Endothelial cell of umbilical vein (primary cell): ENCODE measurements around the gene SUPT20HL1. TPM values are rescaled to one million over a fixed set of nuclear protein-coding genes. Genes with fewer than 3 reads are reported as not detected.

Experiments
- BruUV-seq: library from RNA; stranded (reverse); fragments of 400-500 nt; replicated peaks from 2 replicates; lab custom pipeline; 2021; lab: Mats Ljungman, UMichigan
- CTCF ChIA-PET: fragments of 300-600, 350-600 bp; sonication (Branson Sonifier 250); formaldehyde crosslinking; loops from one replicate; lab custom pipeline; 2021; ENCODE audit warnings: antibody characterized with exemption, inconsistent platforms; lab: Charles Lee
- POLR2A ChIA-PET: fragments of 300-600, 350-600 bp; sonication (Branson Sonifier 250); formaldehyde crosslinking; loops from one replicate; lab custom pipeline; 2021; ENCODE audit warnings: antibody characterized with exemption, inconsistent platforms; lab: Charles Lee
- DNase-seq: peaks from one replicate; pipeline ENCODE4 v3.0.0-alpha.2; 2011; ENCODE audit warnings: low read depth, low spot score
- FAIRE-seq: peaks from 2 replicates; lab custom pipeline; 2011; peaks lifted over from hg19 to GRCh38; lab: Jason Lieb, UNC
- H2AFZ ChIP-seq: 2 replicates; pipeline ENCODE4 v1.6.0; 2012; ENCODE audit warnings: low read depth, low read length, control low read depth, inconsistent platforms
- H3K27ac ChIP-seq: 2 replicates; pipeline ENCODE4 v1.5.1; 2011; ENCODE audit warnings: low read depth, mild to moderate bottlenecking, control low read depth, low read length, moderate library complexity; ENCODE audit not compliant: insufficient read depth
- H3K27me3 ChIP-seq, 2 experiments: 2 replicates each; pipeline versions ENCODE4 v1.6.0 to v1.6.1; 2011; ENCODE audit warnings: low read length in 2 of 2, mixed read lengths in 1 of 2; ENCODE audit not compliant: control insufficient read depth in 2 of 2, insufficient read depth in 2 of 2
- H3K36me3 ChIP-seq, 2 experiments: 2 replicates in 1 of 2; 3 replicates in 1 of 2; pipeline ENCODE4 v1.5.1; 2011; ENCODE audit warnings: low read length in 2 of 2, mild to moderate bottlenecking in 1 of 2, moderate library complexity in 1 of 2; ENCODE audit not compliant: control insufficient read depth in 2 of 2, insufficient read depth in 2 of 2; ENCODE audit errors: extremely low read depth in 1 of 2
- H3K4me1 ChIP-seq: 3 replicates; pipeline ENCODE4 v1.5.1; 2011; ENCODE audit warnings: mild to moderate bottlenecking, low read length; ENCODE audit not compliant: control insufficient read depth, insufficient read depth; ENCODE audit errors: extremely low read depth
- H3K4me2 ChIP-seq: 2 replicates; pipeline ENCODE4 v1.6.1; 2011; ENCODE audit warnings: low read length, control low read depth, mixed read lengths; ENCODE audit not compliant: insufficient read depth
- H3K4me3 ChIP-seq, 3 experiments: fragments of 200-600 bp in 1 of 3; sonication (generic), shearing (Covaris generic) in 1 of 3; replicated peaks in 1 of 3; 2 replicates each; pipeline ENCODE4 v1.5.1; 2011 to 2016; ENCODE audit warnings: control low read depth in 3 of 3, low read length in 3 of 3, mild to moderate bottlenecking in 2 of 3, inconsistent platforms in 1 of 3, low read depth in 1 of 3, moderate library complexity in 1 of 3; ENCODE audit not compliant: insufficient read depth in 1 of 3
- H3K79me2 ChIP-seq: 2 replicates; pipeline ENCODE4 v1.6.0; 2012; ENCODE audit warnings: low read length, inconsistent platforms; ENCODE audit not compliant: control insufficient read depth, insufficient read depth
- H3K9ac ChIP-seq: replicated peaks from 2 replicates; pipeline ENCODE3; 2011; ENCODE audit warnings: low read length, control low read depth; ENCODE audit not compliant: insufficient read depth; ENCODE audit errors: extremely low read depth
- H3K9me1 ChIP-seq: replicated peaks from 3 replicates; pipeline ENCODE4 v1.6.0; 2011; ENCODE audit warnings: mild to moderate bottlenecking, low read length; ENCODE audit not compliant: control insufficient read depth, insufficient read depth; ENCODE audit errors: extremely low read depth
- H3K9me3 ChIP-seq: replicated peaks from 2 replicates; pipeline ENCODE4 v1.5.1; 2012; ENCODE audit warnings: low read length, inconsistent platforms; ENCODE audit not compliant: control insufficient read depth, insufficient read depth
- H4K20me1 ChIP-seq: replicated peaks from 2 replicates; pipeline ENCODE3; 2011; ENCODE audit warnings: mild to moderate bottlenecking, low read length; ENCODE audit not compliant: control insufficient read depth, insufficient read depth; ENCODE audit errors: extremely low read depth
- EZH2 ChIP-seq: IDR thresholded peaks from 2 replicates; pipeline ENCODE4 v1.6.1; 2012; ENCODE audit warnings: borderline replicate concordance, low read depth, mild to moderate bottlenecking, moderate library complexity, low read length, inconsistent platforms; ENCODE audit not compliant: severe bottlenecking
- FOS ChIP-seq: IDR thresholded peaks from 2 replicates; pipeline ENCODE4 v1.6.1; 2011; ENCODE audit warnings: mild to moderate bottlenecking, low read length, moderate library complexity, borderline replicate concordance; ENCODE audit not compliant: insufficient read depth
- GATA2 ChIP-seq: IDR thresholded peaks from 2 replicates; pipeline ENCODE4 v1.7.0; 2011; ENCODE audit warnings: low read depth, mild to moderate bottlenecking, moderate library complexity, mixed read lengths, low read length; ENCODE audit not compliant: insufficient read length, insufficient read depth
- JUN ChIP-seq: IDR thresholded peaks from 2 replicates; pipeline ENCODE4 v1.6.1; 2011; ENCODE audit warnings: borderline replicate concordance, low read depth; ENCODE audit not compliant: insufficient read length, insufficient read depth
- MYC ChIP-seq: IDR thresholded peaks from one replicate; pipeline ENCODE4 v1.6.1; 2011; ENCODE audit warnings: mild to moderate bottlenecking, low read depth, low read length
- POLR2A ChIP-seq: IDR thresholded peaks from 2 replicates; pipeline ENCODE4 v1.6.1; 2012; ENCODE audit warnings: low read depth, mild to moderate bottlenecking, control low read depth, low read length
- POLR2AphosphoS5 ChIP-seq: IDR thresholded peaks from 2 replicates; pipeline ENCODE4 v1.6.1; 2012; ENCODE audit warnings: low read depth, mild to moderate bottlenecking, control low read depth, low read length, moderate library complexity; ENCODE audit not compliant: insufficient read depth
- dilution Hi-C: fragments of 300-500 bp; cut with MboI; formaldehyde crosslinking; loops from one replicate; pipeline ENCODE4 v1.15.0; 2019; ENCODE audit warnings: low sequenced_read_pairs; ENCODE audit not compliant: extremely low pct_ligation_motif_present
- intact Hi-C: fragments of 100-400 bp; cut with micrococcal nuclease; formaldehyde crosslinking; loops from one replicate; pipeline ENCODE4 v1.10.0; 2022
- polyA plus RNA-seq, 4 experiments: library from polyadenylated mRNA; depleted of rRNA in 3 of 4; stranded (reverse) in 3 of 4; unstranded in 1 of 4; fragments of >200 nt; gene quantifications; 2 replicates each; pipeline versions ENCODE4 v1.2.1 to v1.2.3, GENCODE V29; 2011 to 2012; ENCODE audit warnings: missing spikeins in 1 of 4
- total RNA-seq: library from RNA; stranded (reverse); gene quantifications from 2 replicates; pipeline ENCODE4 v1.2.3, GENCODE V29; 2021
- TF ChIP-seq, protein P1 (sequence below): IDR thresholded peaks from 2 replicates; pipeline ENCODE4 v1.6.1; 2011; ENCODE audit not compliant: insufficient read depth, insufficient read length
- TF ChIP-seq, protein P2 (sequence below), 2 donors: IDR thresholded peaks; 1 replicate in 1 of 2; 2 replicates in 1 of 2; pipeline ENCODE4 v1.5.1; 2011; ENCODE audit warnings: low read length in 2 of 2, mild to moderate bottlenecking in 2 of 2, moderate library complexity in 2 of 2, control low read depth in 1 of 2, inconsistent platforms in 1 of 2, low read depth in 1 of 2; ENCODE audit not compliant: insufficient read depth in 1 of 2; ENCODE audit errors: extremely low read depth in 1 of 2

Gene SUPT20HL1
- total and polyA plus RNA-seq, 2 donors (not counting 3 experiments of a cell fraction or from before 2014, with no cell fraction given) = not detected

DNA sequence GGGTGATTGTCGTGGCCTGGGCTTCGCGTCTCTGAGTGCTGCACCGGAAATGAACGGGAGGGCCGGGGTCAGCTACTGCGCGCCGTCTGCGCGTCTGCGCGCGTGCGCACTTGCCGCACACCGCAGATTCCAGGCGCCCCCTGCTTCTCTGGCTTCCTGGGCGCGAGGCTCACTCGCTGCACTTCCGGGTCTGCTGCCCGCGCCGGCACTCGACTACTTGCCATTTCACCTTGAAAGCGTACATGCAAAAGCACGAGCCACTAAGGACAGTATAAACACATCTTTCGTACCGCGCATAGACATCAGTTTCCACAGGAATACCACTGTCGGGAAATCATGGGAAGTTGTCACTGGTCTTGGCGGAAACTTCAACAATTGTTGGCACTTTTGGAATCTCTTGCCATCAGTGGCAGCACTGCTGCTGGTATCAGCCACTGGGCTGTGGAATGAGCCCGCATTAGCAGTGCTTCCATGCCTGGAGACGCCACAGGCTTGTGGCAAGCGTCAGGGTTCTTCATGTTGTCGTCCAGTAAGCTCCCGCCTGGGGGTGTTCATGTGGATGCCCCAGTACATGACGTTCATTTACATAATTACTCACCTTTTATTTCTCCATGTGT is 46.3 kb upstream of the SUPT20HL1 start, which contains the start of gene SUPT20HL2:
Gene SUPT20HL2, minus strand, starts transcription at position 51 of the 617 bp plus-strand sequence. CDS start 754 bp downstream, outside the sequence.
- dilution Hi-C loops = no loop called here
- POLR2A ChIA-PET = no interaction called here
- H2AFZ ChIP-seq = no peak within 1 kb of the TSS

More for the DNA sequence above, 46.3 kb upstream of the SUPT20HL1 start, which contains the start of gene SUPT20HL2:
- no peak within 1 kb of the TSS for H3K4me3 ChIP-seq
- no peaks in the 10 kb centered on the region for H3K9me3 ChIP-seq
- H3K9ac ChIP-seq = no peak within 1 kb of the TSS
- H3K4me1 ChIP-seq = no peaks in the 10 kb centered on the region
- BruUV-seq = no TSS peak
- no peaks in the 10 kb centered on the region for H3K9me1 ChIP-seq
- no peaks in the 10 kb centered on the region for H3K27me3 ChIP-seq
- DNase-seq = no peak
- no peaks in the 10 kb centered on the region for H3K79me2 ChIP-seq
- no peak within 1 kb of the TSS for H3K4me2 ChIP-seq
- intact Hi-C loops = no loop called here
- H4K20me1 ChIP-seq = no peaks in the 10 kb centered on the region
- TF ChIP-seq, protein P1, sequence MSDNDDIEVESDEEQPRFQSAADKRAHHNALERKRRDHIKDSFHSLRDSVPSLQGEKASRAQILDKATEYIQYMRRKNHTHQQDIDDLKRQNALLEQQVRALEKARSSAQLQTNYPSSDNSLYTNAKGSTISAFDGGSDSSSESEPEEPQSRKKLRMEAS = no peak
- TF ChIP-seq POLR2AphosphoS5 (no peak), MYC (no peak), FOS (no peak), POLR2A (no peak), JUN (no peak), GATA2 (no peak), EZH2 (no peak)
- TF ChIP-seq, protein P2, sequence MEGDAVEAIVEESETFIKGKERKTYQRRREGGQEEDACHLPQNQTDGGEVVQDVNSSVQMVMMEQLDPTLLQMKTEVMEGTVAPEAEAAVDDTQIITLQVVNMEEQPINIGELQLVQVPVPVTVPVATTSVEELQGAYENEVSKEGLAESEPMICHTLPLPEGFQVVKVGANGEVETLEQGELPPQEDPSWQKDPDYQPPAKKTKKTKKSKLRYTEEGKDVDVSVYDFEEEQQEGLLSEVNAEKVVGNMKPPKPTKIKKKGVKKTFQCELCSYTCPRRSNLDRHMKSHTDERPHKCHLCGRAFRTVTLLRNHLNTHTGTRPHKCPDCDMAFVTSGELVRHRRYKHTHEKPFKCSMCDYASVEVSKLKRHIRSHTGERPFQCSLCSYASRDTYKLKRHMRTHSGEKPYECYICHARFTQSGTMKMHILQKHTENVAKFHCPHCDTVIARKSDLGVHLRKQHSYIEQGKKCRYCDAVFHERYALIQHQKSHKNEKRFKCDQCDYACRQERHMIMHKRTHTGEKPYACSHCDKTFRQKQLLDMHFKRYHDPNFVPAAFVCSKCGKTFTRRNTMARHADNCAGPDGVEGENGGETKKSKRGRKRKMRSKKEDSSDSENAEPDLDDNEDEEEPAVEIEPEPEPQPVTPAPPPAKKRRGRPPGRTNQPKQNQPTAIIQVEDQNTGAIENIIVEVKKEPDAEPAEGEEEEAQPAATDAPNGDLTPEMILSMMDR (IDR thresholded peaks at IDR 0.05; ENCODE audit: extremely low read depth in 1 of 2, insufficient read depth in 1 of 2, low read depth in 1 of 2, low read length in 2 of 2) = no peak
- H3K27ac ChIP-seq = no peak within 1 kb of the TSS
- no peaks in the 10 kb centered on the region for H3K36me3 ChIP-seq
- FAIRE-seq = no peak
- CTCF ChIA-PET = no interaction called here
